ENCODE results near the gene BMP10.

The BMP10 gene

GRCh38 chr2:68849579-68850030, 21.6 kb downstream of the BMP10 start:
- no peak for DNase-seq

- no peak for DNase-seq
These were observed 23.4 kb downstream of the BMP10 start for GRCh38 chr2:68847751-68848150.

DNA sequence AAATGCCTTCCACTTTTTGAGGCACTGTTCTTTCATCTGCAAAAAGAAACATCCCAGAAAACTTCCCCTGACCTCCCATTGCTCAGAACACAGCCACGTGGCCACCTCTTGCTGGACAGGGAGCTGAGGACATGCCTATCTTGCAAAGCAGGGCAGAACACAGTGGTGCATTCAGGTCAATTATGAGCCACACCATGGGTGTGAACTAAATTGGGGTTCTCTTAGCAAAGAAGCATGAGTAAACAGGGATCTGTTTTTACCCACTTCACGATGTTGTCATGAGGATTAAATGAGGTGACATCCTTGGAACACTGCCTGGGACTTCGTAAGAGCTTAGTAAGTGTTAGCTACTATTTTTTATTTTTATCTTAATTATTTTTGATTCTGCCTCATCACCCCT, 25.1 kb downstream of the BMP10 start:
- DNase-seq = no peak

DNA sequence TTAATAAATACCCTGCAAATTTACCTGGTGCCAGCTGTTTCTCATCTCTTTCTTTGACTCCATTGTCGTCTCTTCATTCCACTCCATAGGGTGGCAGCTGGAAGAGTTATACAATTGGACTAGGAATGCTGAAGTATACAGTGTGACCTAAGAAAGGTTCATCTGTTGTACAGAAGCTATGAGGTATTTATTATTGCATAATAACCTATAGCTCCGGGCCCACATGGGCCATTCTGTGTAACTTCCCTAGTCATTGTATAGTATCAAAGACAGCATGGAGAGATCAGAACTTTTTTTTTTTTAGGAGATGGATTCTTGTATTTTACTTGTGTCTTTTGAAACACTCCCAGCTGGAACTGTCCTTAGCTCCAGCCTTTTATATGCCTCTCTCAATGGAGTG, 26.2 kb downstream of the BMP10 start:
- no peak for DNase-seq

GRCh38 chr2:68839260-68839833, 31.9 kb downstream of the BMP10 start:
- DNase-seq = no peak

DNA sequence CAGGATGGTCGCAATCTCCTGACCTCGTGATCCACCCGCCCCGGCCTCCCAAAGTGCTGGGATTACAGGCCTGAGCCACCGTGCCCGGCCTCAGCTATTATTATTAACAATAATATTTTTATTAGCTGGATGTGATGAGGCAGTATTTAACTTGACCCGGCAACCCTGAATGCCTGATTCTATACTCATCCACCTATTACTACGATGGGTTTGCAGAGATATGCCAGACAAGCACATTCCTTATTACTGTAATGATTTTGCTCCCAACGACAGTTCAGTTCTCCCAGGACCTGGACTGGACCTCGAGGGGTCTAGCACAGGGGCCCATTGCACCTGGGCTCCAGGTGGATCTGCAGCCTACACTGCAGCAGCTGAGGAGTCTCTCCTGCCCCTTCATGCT, 32.6 kb downstream of the BMP10 start:
- DNase-seq = no peak

GRCh38 chr2:68837861-68838341, 33.3 kb downstream of the BMP10 start:
- DNase-seq = no peak

GRCh38 chr2:68837164-68837860, 33.9 kb downstream of the BMP10 start:
- no peak for DNase-seq

DNA sequence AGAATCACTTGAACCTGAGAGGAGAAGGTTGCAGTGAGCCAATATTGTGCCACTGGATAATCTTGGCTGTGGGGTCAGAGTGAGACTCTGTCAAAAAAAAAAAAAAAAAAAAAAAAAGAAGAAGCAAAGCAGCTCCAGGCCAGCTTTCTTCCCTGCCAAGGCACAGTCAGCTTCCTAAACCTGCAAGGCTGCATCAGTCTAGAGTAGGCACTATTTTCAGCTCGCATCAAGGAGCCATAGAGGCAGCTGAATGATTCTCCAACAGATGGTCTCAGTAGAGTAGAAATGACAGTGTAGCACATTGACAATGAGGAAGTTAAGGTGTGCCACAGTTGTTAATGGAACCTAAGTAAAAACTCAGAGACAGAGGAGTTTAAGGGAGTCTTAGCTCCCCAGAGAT, 35.6 kb downstream of the BMP10 start:
- no peak for DNase-seq

GRCh38 chr2:68834737-68835376, 36.3 kb downstream of the BMP10 start:
- DNase-seq = no peak

DNA sequence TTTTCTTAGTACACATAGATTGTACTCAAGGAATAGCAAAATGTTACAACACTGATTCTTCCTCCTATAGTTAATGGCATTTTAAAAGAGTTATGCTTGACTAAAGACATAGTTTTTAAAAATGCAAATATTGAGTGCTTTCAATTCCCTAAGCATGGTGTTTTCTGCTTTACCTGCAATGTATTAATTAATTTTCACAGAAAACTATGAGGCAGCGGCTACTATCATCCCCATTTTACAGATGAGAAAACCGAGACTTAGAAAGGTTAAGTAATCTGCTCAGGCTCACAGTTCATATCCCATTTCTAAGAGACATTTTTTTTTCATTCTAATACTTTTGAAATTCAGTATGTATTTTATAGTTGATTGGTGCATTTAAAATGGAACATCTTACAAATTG, 38.0 kb downstream of the BMP10 start:
- no peak for DNase-seq

GRCh38 chr2:68832233-68832869, 38.8 kb downstream of the BMP10 start:
- no peak for DNase-seq

DNA sequence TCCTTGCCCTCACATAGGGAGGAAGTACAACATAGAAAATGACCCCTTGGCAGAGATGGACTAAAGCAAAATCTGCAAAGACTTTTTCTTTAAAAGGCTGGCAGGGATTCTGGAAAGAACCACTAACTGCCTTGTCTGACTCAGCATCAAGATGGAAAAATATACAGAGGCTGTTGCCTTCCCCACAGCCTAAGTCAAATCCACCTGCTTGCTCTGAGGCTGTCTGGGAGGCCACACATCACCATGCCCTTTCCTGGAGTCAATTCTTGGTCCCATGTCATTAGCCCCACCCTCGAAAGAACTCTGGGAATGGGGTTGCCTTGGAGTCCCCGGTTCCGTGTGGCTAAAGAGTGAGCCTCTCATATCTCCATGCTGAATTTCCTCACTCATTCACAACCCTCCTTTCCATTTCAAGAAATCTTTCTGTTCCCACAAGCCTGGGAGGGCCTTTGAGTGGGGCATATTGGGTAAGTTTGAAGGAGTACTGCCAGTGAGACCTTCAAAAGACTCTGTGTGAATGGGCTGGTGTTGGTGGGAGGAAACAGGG, 39.4 kb downstream of the BMP10 start:
- no peak for DNase-seq

GRCh38 chr2:68829749-68830148, 41.4 kb downstream of the BMP10 start:
- DNase-seq = no peak

GRCh38 chr2:68828887-68829708, 42.1 kb downstream of the BMP10 start:
- no peak for DNase-seq

DNA sequence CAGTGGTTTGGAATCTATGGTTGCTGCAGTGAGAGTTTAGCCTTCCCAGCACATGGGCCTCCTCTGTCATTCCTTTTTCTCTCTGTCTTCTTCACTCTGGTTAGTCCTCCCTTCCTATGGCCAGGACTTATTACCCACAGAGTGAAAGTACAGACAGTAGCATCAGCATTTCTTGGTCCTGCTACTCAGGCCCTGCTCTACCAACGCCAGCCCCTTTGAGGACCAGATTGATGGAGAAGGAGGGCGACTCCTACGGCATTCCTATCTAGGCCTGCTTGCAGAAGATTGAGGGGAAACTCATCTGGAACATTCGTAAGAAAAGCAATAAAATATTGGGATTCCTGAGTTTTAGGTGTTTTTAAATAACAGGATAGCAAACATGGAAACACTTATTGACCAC, 43.5 kb downstream of the BMP10 start:
- no peak for DNase-seq

DNA sequence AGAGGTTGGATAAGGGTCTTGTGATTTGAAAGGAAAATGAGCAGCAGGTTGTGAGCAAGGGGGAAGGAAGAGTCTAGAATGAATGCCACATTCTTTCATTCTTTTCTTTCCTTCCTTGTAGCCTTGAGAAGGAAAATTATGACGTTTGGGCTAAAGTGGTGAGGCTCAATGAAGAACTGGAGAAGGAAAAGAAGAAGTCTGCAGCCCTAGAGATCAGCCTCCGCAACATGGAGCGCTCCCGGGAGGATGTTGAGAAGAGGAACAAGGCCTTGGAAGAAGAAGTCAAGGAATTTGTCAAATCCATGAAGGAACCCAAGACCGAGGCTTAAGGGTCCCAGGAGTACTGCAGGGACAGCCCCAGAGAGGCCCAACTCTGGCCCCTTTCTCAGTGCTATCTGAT, 45.3 kb downstream of the BMP10 start:
- DNase-seq = no peak

DNA sequence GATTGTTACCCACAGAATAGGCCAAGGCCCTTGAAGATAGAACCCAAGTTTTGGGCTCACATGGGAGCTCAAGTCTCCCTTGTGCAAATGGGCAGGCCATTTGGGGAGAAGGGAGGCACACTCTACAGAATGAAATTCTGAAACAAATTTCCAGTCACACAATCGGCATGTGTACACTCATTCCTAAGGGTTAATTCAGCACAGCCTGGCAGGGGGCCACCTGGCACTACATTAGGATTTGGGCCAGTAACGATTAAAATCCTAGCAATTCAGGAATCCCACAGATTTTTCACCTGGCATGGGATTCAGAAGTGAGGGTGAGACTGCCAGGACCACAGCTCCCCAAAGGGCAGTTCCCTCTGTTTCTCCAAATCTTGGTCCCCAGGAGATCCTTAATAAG, 46.4 kb downstream of the BMP10 start:
- no peak for DNase-seq

- no peak for DNase-seq
These were observed 48.9 kb downstream of the BMP10 start for GRCh38 chr2:68822207-68822872.

DNA sequence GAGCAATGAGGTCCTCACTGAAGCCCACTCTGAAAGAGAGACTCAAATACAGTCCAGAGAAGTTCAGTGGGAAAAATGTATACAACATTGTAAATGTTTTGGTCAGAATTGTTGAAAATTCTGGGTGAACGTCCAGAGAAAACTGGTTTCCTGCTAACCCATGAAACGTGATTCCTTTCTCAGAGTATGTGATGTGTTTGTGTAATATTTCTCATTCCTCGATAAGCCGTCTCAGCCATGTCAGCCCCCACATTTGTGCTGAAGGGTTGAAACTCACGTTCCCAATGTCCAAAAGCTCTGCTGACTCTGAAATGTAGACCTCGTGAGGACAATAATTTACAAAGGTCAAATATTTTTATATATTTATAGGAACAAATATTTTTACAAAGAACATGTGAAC, 51.6 kb downstream of the BMP10 start:
- no peak for DNase-seq

GRCh38 chr2:68817306-68817705, 53.9 kb downstream of the BMP10 start:
- DNase-seq = no peak
